Gastroesophageal sphincter (tissue), 4 donors: ENCODE measurements around the gene RILPL2. TPM values are rescaled to one million over a fixed set of nuclear protein-coding genes. Genes with fewer than 3 reads are reported as not detected.
"Not testable (repeated sequence)": the region's sequence is repeated elsewhere in the genome, so short reads cannot be mapped to it uniquely, and the experiment has no call there.

ENCODE experiments used
- ATAC-seq: fragments of 150-250 bp; one replicate; pipeline ENCODE4 v1.9.1; 2016; ENCODE audit warnings: mild to moderate bottlenecking, moderate library complexity
- H3K27ac ChIP-seq, 4 donors: fragments of 200-600 bp; sonication (generic) in 3 of 4; 1 replicate in 3 of 4; 2 replicates in 1 of 4; pipeline ENCODE4 v1.5.1; 2016 to 2019
- H3K27me3 ChIP-seq: fragments of 200-600 bp; sonication (generic); one replicate; pipeline ENCODE4 v1.5.1; 2019
- H3K36me3 ChIP-seq, 2 donors: fragments of 200-600 bp; sonication (generic); one replicate each; pipeline ENCODE4 v1.5.1; 2019; ENCODE audit warnings: control low read depth in 1 of 2
- H3K4me1 ChIP-seq, 3 donors: fragments of 200-600 bp; sonication (generic); 1 replicate in 2 of 3; 2 replicates in 1 of 3; pipeline ENCODE4 v1.5.1; 2016 to 2019; ENCODE audit warnings: control low read depth in 2 of 3
- H3K4me3 ChIP-seq, 2 donors: fragments of 200-600 bp; sonication (generic); one replicate each; pipeline ENCODE4 v1.5.1; 2019; ENCODE audit warnings: mild to moderate bottlenecking in 1 of 2, moderate library complexity in 1 of 2
- H3K9me3 ChIP-seq, 3 donors: fragments of 200-600 bp; sonication (generic); one replicate each; pipeline ENCODE4 v1.5.1; 2017 to 2019; ENCODE audit warnings: control low read depth in 2 of 3
- EP300 ChIP-seq: sonication (generic); formaldehyde crosslinking; IDR thresholded peaks from one replicate; pipeline ENCODE4 v1.6.1; 2017; ENCODE audit warnings: antibody characterized with exemption, mild to moderate bottlenecking
- POLR2A ChIP-seq, 2 donors: fragments of 450-650 bp; IDR thresholded peaks; one replicate each; pipeline ENCODE4 v1.6.1; 2017; ENCODE audit warnings: antibody characterized with exemption in 2 of 2, mild to moderate bottlenecking in 2 of 2, moderate library complexity in 1 of 2
- POLR2AphosphoS5 ChIP-seq: sonication (generic); formaldehyde crosslinking; IDR thresholded peaks from one replicate; pipeline ENCODE4 v1.6.1; 2017; ENCODE audit warnings: antibody characterized with exemption
- WGBS, 2 donors: methylation state at CpG; one replicate each; pipeline ENCODE4 v1.1.5; 2018; ENCODE audit warnings: low coverage in 1 of 2; 5-methylcytosine and 5-hydroxymethylcytosine counted together
- total RNA-seq, 4 donors: library from RNA; depleted of rRNA; stranded (reverse); fragments of >200 nt; gene quantifications; one replicate each; pipeline ENCODE4 v1.1.0, GENCODE V29; 2016
- TF ChIP-seq, protein P1 (sequence below), 4 experiments: fragments of 200-600 bp in 2 of 4; fragments of 450-650 bp in 2 of 4; sonication (generic) in 1 of 4; IDR thresholded peaks; one replicate each; pipeline ENCODE4 v1.5.1; 2017 to 2019; ENCODE audit warnings: antibody characterized with exemption in 4 of 4, mild to moderate bottlenecking in 2 of 4, moderate library complexity in 2 of 4

RILPL2 gene
- total RNA-seq, 4 donors from 2014 or later = 6.2 to 9.2 (median 7.9) TPM

DNA sequence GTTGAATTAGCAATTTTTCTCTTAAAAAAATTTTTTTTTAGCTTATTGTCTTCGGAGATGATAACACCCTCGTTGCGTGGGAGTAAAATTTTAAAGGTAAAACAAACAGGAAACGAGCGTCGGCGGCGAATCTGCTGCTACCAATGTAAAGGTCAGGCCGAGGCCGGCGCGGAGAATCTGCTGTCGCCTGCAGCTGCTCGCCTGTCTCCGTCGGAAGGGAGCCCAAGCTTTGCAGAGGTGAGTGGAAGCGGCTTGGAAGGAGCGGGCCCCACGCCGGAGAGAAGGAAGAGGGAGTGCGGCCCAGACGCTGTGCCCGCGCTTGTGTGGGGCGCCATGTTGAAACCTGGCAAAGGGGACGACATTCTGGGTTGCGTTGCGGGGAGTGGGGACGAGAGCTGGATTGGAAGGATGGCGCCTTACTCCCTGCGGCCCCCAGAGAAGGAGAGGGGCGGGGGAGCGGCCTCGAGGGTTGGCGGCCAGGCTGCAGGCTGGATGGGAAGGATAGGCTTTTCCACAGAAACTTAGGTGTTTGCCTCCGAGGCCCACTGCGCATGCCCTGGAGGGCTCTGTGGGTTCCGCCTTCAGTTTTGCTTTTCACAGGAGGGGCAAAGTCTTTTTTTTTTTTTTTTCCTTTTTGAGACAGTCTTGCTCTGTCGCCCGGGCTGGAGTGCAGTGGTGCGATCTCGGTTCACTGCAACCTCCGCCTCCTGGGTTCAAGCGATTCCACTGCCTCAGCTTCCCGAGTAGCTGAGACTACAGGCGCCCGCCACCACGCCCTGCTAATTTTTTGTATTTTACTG is 21.7 kb upstream of the RILPL2 start, which contains the start of gene SNRNP35:
Gene SNRNP35 (plus strand): TSS at position 160 of the 800 bp plus-strand sequence. CDS start 7,402 bp downstream, outside the sequence.
- peaks cover 0 to 17% (median 11%) of the 10 kb centered on the region in 3 donors for H3K4me1 ChIP-seq
- H3K27me3 ChIP-seq = no peaks in the 10 kb centered on the region
- ATAC-seq = peak; percentile 82
- WGBS, 2 donors = 0% methylated on average over 15 to 22 of the region's 48 CpGs
- H3K4me3 ChIP-seq = peak within 1 kb of the TSS; percentile 56 to 91
- H3K36me3 ChIP-seq = peaks cover 0 to 10% of the 10 kb centered on the region in 2 donors
- TF ChIP-seq POLR2A (IDR thresholded peaks at IDR 0.05) (peak; percentile 21 to 25), EP300 (no peak), POLR2AphosphoS5 (peak; percentile 42)
- TF ChIP-seq, protein P1, sequence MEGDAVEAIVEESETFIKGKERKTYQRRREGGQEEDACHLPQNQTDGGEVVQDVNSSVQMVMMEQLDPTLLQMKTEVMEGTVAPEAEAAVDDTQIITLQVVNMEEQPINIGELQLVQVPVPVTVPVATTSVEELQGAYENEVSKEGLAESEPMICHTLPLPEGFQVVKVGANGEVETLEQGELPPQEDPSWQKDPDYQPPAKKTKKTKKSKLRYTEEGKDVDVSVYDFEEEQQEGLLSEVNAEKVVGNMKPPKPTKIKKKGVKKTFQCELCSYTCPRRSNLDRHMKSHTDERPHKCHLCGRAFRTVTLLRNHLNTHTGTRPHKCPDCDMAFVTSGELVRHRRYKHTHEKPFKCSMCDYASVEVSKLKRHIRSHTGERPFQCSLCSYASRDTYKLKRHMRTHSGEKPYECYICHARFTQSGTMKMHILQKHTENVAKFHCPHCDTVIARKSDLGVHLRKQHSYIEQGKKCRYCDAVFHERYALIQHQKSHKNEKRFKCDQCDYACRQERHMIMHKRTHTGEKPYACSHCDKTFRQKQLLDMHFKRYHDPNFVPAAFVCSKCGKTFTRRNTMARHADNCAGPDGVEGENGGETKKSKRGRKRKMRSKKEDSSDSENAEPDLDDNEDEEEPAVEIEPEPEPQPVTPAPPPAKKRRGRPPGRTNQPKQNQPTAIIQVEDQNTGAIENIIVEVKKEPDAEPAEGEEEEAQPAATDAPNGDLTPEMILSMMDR (IDR thresholded peaks at IDR 0.05) = peak in 1 of 4 experiments; percentile 3
- no peaks in the 10 kb centered on the region for H3K9me3 ChIP-seq
- peak within 1 kb of the TSS; percentile 82 to 98 (median 96) for H3K27ac ChIP-seq

DNA sequence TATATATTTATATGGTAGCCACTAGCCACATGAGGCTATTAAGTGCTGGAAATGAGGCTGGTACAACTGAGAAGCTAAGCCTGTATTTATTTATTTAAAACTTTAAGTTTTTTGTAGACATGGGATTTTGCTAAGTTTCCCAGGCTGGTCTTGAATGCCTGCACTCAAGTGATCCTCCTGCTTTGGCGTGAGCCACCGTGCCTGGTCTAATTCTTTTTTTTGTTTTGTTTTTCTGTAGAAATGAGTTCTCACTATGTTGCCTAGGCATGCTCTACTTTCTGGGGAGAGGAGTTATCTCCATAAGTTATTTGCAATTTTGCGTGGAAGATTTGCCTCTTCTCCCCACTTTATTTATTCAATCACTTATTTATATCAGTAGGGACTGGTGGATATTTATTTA is 16.7 kb upstream of the RILPL2 start:
- TF ChIP-seq EP300 = no peak
- no peak for TF ChIP-seq POLR2AphosphoS5
- TF ChIP-seq, protein P1 (IDR thresholded peaks at IDR 0.05) = no peak
- Histone ChIP-seq H3K27ac (no peak overlapping the region), H3K9me3 (no peaks in the 10 kb centered on the region), H3K36me3 (no peaks in the 10 kb centered on the region), H3K4me1 (no peaks in the 10 kb centered on the region), H3K27me3 (no peaks in the 10 kb centered on the region), H3K4me3 (no peak overlapping the region)
- peak; percentile 63 for ATAC-seq
- WGBS, 2 donors = 44 to 60% methylated on average over 2 to 3 of the region's 3 CpGs

DNA sequence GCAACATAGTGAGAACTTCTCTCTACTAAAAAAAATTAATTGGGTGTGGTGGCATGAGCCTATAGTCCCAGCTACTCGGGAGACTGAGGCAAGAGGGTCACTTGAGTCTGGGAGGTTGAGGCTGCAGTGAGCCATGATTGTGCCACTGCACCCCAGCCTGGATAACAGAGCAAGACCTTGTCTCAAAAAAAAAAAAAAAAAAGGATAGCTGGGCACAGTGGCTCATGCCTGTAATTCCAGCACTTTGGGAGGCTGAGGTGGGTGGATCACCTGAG is 15.7 kb upstream of the RILPL2 start:
- not testable (repeated sequence) for H3K4me1 ChIP-seq, H3K4me3 ChIP-seq, H3K9me3 ChIP-seq, H3K36me3 ChIP-seq, H3K27me3 ChIP-seq, H3K27ac ChIP-seq
- WGBS, 2 donors = 20% methylated on average over 1 of the region's 1 CpG; no CpG with 5 or more reads in 1 of the 2 donors
- ATAC-seq = peak; percentile 15

DNA sequence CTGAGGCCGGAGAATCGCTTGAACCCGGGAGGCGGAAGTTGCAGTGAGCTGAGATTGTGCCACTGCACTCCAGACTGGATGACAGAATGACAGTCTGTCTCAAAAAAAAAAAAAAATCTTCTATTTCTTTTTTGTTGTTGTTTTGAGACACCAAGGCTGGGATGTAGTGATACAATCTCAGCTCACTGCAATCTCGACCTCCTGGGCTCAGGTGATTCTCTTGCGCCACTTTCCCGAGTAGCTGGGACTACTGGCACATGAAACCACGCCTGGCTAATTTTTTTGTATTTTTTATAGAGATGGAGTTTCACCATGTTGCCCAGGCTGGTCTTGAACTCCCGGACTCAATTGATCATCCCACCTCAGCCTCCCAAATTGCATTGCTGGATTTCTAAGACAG is 14.2 kb upstream of the RILPL2 start:
- TF ChIP-seq EP300 (no peak), POLR2AphosphoS5 (no peak), POLR2A (IDR thresholded peaks at IDR 0.05) (no peak)
- TF ChIP-seq, protein P1 (IDR thresholded peaks at IDR 0.05) = no peak
- H3K36me3 ChIP-seq = no peaks in the 10 kb centered on the region
- ATAC-seq = no peak
- no peaks in the 10 kb centered on the region for H3K9me3 ChIP-seq
- no peaks in the 10 kb centered on the region for H3K27me3 ChIP-seq
- no peak overlapping the region for H3K27ac ChIP-seq
- H3K4me1 ChIP-seq = peaks cover 0 to 12% (median 10%) of the 10 kb centered on the region in 3 donors
- WGBS, 2 donors = 92% methylated on average over 4 to 8 of the region's 9 CpGs
- H3K4me3 ChIP-seq = no peak overlapping the region

DNA sequence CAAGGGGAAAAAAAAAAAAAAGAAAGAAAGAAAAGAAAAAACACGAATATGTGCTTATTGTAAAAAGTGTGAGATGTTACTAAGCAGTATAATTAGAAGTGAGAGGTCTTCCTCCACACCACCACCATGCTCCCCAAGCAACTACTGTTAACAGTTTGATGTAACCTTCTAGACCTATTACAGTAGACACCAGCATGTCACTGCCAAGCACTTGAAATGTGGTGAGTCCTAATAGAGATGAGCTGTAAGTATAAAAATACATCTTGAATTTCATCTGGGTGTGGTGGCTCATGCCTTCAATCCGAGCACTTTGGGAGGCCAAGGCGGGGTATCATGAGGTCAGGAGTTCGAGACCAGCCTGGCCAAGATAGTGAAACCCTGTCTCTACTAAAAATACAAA is 13.4 kb upstream of the RILPL2 start:
- H3K27me3 ChIP-seq = no peaks in the 10 kb centered on the region
- WGBS, 2 donors = 73 to 77% methylated on average over 2 to 4 of the region's 4 CpGs
- ATAC-seq = no peak
- no peaks in the 10 kb centered on the region for H3K9me3 ChIP-seq
- TF ChIP-seq EP300 = no peak
- no peak for TF ChIP-seq POLR2AphosphoS5
- TF ChIP-seq, protein P1 (IDR thresholded peaks at IDR 0.05) = no peak
- TF ChIP-seq POLR2A (IDR thresholded peaks at IDR 0.05) = no peak
- no peaks in the 10 kb centered on the region for H3K36me3 ChIP-seq
- H3K4me3 ChIP-seq = no peak overlapping the region
- no peak overlapping the region for H3K27ac ChIP-seq
- peaks cover 0 to 20% (median 18%) of the 10 kb centered on the region in 3 donors for H3K4me1 ChIP-seq
